PC-9 (cell line): ENCODE data around the gene ABCA1.

Experiments used
- EZH2 ChIP-seq: fragments of 200-600 bp; sonication (generic); IDR thresholded peaks from 2 replicates; pipeline ENCODE4 v1.8.0; 2017; ENCODE audit warnings: antibody characterized with exemption, low read depth
- TF ChIP-seq, protein P1 (sequence below): fragments of 200-600 bp; sonication (generic); conservative IDR thresholded peaks from 2 replicates; pipeline ENCODE4 v1.6.1; 2017; ENCODE audit warnings: mixed run types, antibody characterized with exemption, mild to moderate bottlenecking, moderate library complexity

DNA sequence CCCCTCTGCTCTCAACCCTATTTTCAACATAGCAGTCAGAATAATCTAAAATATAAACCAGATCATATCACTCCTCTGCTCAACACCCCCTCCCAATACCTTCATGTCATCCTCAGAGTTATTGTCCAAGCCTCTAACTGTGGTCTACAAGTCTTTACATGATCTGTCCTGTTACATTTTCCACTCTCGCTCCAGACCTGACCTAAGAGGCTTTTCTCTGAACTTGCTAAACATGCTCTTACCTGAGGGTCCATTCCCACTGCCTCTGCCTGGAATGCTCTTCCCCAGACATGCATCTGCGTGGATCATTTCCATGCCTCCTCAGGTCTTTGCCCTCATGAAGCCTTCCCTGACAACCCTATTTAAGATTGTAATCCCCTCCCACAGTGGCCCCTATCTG, 152.0 kb downstream of the ABCA1 start:
- TF ChIP-seq, protein P1, sequence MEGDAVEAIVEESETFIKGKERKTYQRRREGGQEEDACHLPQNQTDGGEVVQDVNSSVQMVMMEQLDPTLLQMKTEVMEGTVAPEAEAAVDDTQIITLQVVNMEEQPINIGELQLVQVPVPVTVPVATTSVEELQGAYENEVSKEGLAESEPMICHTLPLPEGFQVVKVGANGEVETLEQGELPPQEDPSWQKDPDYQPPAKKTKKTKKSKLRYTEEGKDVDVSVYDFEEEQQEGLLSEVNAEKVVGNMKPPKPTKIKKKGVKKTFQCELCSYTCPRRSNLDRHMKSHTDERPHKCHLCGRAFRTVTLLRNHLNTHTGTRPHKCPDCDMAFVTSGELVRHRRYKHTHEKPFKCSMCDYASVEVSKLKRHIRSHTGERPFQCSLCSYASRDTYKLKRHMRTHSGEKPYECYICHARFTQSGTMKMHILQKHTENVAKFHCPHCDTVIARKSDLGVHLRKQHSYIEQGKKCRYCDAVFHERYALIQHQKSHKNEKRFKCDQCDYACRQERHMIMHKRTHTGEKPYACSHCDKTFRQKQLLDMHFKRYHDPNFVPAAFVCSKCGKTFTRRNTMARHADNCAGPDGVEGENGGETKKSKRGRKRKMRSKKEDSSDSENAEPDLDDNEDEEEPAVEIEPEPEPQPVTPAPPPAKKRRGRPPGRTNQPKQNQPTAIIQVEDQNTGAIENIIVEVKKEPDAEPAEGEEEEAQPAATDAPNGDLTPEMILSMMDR: no peak
- no peak for TF ChIP-seq EZH2
